Right renal pelvis (tissue), 4 donors: Measurements from ENCODE around the gene EIF3M. TPM values are rescaled to one million over a fixed set of nuclear protein-coding genes. Genes with fewer than 3 reads are reported as not detected.

Source experiments
- DNase-seq, 4 donors: peaks; one replicate each; pipeline ENCODE4 v3.0.0-alpha.2; 2013; ENCODE audit warnings: low read depth in 4 of 4, low spot score in 3 of 4, missing footprints in 1 of 4
- polyA plus RNA-seq, 4 donors: library from polyadenylated mRNA; unstranded; fragments of 120-200 nt; gene quantifications; one replicate each; pipeline ENCODE4 v1.2.1, GENCODE V29; 2013; ENCODE audit not compliant: insufficient read length in 4 of 4

EIF3M gene
- polyA plus RNA-seq, result 100 to 1,000 TPM; 681 to 777 (median 726) TPM

DNA sequence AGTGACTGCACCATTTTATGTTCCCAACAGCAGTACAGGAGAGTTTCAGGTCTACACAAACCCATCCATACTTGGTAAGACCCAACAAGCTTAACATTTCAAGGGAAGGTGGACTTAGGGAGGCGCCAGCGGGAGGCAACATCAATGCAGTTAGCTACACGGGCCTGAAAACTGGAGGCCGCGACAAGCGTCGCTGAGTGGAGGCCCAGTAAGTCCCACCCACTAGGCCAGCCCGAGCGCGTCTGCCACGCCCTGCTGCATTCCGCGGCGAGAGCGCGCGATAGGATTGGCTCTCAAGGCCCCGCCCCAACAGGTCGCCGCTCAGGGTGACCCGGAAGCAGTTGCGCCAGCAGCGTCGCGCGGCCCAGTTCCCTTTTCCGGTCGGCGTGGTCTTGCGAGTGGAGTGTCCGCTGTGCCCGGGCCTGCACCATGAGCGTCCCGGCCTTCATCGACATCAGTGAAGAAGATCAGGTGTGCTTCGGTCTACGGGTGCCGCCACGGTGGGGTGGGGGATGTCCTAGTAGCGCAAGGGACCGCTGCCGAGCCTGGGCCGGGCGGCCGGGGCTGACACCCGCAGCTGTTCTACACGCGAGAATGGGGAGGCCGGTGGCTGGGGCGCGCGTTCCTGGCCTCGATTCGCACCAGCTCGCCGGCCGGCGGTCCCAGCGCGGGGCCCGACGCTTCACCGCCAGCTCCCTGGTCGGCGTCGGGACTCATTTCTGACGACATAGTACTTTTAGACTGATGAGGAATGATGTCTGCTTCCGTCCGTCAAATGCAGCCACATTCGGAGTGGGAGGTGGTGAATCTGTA lies at the start of gene EIF3M:
Gene EIF3M, plus strand, starts transcription at position 373 of the 813 bp plus-strand sequence. Its CDS starts 57 bp downstream, at position 430.
- peak; percentile 91 to 94 (median 92) for DNase-seq

DNA sequence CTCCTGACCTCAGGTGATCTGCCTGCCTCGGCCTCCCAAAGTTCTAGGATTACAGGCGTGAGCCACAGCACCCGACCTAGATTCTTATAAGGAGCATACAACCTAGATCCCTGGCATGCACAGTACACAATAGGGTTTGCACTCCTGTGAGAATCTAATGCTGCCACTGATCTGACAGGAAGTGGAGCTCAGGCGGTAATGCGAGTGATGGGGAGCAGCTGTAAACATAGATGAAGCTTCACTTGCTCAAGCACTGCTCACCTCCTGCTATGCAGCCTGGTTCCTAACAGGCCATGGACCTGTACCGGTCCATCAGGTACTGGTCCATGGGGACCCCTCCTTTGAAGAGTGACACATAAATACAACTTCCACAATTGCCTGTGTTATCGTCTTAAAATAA lies 44.8 kb upstream of the EIF3M start:
- no peak for DNase-seq

- no peak for DNase-seq
Observed at GRCh38 chr11:32549611-32550187, 33.9 kb upstream of the EIF3M start.

DNA sequence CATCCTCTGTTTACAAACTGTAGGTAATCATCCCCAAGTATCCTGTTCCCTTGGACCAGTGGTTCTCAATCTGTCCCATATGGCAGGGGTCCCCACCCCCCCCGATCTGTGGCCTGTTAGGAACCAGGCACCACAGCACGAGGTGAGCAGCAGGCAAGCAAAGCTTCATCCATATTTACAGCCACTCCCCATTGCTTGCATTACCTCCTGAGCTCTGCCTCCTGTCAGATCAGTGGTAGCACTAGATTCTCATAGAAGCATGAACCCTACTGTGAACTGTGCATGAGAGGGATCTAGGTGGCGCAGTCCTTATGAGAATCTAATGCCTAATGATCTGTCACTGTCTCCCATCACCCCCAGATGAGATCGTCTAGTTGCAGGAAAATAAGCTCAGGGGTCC lies 33.4 kb upstream of the EIF3M start:
- no peak for DNase-seq

- no peak for DNase-seq
Observed at GRCh38 chr11:32555091-32555490, 28.5 kb upstream of the EIF3M start.

- no peak for DNase-seq
Observed at GRCh38 chr11:32555895-32556294, 27.7 kb upstream of the EIF3M start.

- no peak for DNase-seq
Observed at GRCh38 chr11:32561835-32562234, 21.8 kb upstream of the EIF3M start.

DNA sequence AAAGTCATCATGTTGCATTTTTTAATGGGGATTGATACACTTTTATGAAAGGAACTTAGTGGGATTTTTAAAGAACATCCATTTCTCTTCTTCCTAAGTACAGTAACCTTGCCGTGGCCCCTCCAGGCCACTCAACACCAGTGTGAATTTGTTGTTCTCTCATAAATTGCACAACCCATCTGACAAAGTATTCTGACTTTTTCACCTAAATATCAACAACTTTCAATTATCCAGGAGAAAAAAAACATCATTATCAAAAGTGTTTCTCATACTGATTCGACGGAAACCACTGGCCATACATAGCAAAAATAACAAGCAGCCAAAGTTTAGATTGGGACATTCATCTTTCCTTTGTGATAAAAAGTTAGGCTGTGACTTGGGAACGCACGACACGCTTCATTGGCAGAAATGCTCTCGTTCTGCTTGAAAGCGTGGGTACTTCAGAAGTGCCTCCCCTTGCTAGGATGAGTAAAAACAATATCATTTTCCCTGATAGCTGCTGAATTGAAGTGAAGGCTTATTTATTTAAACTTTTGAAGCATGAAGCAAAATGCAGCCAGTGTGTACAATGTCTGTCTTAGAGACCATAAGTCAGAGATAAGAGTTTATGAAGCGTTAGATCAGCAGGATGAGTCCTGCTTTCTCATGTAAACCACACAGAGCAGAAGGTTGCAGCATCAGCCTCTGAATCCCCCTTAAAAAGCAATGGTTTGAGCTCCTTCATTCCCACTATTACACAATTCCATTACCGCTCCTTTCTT lies 20.6 kb upstream of the EIF3M start:
- DNase-seq, result no peak

DNA sequence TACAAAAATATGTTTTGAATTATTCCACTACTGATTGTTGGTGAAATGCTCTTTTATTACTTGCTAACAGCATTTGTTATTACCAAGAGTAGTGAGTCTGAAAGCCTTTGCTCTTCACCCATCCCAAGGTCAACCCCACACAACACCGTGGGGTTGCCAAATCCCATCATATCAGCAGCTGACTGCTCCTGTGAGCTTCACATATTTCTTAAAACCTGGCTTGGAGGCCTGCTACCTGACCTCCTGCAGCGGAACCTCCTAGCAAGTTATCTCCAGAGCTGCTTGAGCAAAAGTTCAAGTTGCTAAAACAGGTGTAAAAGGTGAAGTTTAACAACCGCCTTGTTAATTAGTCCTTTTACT lies 20.1 kb upstream of the EIF3M start:
- DNase-seq, result no peak

- no peak for DNase-seq
Observed at GRCh38 chr11:32566517-32566916, 17.1 kb upstream of the EIF3M start.

DNA sequence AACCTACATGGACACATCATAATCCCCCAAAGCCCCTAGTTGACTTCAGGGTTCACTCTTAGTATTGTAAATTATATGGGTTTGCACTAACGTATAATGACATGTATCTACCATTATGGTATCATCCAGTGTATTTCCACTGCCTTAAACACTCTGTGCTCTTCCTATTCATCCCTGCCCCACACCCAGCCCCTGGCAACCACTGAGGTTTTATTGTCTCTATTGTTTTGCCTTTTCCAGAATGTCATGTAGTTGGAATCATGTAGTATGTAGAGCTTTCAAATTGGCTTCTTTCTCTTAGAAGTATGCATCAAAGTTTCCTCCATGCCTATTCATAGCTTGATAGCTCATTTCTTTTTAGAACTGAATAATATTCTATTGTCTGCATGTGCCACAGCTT lies 16.5 kb upstream of the EIF3M start:
- DNase-seq, result no peak

DNA sequence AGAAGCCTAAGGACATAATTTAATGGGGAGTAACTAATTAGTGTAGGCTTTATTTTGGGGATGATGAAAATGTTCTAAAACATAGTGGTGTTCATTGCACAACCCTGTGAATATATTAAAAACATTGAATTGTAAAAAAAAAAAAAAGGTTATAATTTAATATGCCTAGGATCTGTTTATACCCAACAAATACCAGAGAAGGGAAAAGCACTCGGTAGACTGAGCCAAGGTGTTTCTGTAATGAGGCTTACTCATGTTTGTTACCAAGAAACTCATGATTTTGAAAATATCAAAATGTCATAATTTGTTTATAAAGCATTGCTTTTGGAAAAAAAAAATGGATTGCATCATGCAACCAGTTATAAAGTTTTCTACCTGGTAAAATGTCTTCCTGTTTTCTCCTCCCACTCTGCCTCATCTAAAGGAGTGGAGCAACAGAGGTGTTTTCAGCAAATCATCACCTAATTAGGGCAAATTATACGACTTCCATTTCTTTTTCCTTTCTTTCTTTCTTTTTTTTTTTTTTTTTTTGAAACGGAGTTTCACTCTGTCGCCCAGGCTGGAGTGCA lies 14.2 kb upstream of the EIF3M start:
- DNase-seq, result no peak

GRCh38 chr11:32571039-32571438 lies 12.6 kb upstream of the EIF3M start:
- no peak for DNase-seq

GRCh38 chr11:32573228-32573627 lies 10.4 kb upstream of the EIF3M start:
- no peak for DNase-seq

- no peak for DNase-seq
Observed at GRCh38 chr11:32574421-32574820, 9.2 kb upstream of the EIF3M start.

DNA sequence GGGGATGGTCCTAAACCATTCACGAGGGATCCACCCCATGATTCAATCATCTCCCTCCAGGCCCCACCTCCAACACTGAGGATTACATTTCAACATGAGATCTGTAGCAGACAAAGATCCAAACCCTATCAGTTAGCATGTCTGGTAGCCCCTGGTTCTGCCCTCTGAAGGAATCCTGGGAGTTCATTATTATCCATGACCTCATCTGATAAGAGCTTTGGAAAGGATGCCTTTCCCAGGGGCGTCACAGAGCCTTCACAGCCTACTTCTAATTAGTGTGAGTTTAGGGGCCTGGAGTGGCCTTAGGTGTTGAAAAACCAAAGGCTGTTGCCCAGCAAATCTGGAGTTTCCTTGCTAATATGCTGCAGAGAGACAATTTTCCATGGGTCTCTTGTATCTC lies 8.6 kb upstream of the EIF3M start:
- DNase-seq, result no peak

DNA sequence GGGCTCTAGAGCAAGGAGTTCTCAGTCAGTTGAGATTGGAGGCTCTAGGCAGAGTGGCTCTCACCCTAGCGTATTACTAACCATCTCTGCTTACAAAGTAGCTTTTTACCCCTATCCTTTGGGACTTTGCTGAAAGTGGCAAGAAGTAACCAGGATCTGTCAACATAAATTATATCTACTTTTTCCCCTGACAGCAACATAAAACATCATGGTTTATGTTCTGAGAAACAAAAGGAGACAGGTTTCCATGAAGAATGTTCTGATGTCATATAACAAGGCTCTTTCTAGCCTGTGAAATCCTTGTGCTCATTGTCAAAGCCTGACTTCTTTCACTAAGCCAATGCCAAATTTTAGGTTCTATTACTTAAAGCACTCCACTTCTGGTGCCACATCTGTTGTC lies 7.2 kb upstream of the EIF3M start:
- DNase-seq, result no peak

DNA sequence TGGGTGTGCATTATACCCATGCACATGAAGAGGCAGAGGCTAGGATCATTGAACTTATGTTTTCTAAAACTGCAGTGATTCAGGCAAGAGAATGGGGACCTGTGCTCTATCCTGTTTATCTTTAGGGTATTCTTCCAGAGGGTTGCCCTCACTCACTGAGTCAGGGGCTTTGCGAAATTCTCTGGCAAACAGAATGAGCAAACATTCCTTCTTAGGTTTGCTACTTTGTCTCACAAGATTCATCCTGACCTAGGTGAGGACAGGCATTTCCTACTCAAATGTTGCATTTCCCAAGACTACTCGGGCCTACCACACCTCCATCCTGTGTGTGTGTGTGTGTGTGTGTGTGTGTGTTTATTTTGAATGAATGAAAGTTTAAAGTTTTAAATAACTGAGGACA lies 2.7 kb upstream of the EIF3M start:
- no peak for DNase-seq

- no peak for DNase-seq
Observed at GRCh38 chr11:32581556-32581955, 2.1 kb upstream of the EIF3M start.

- no peak for DNase-seq
Observed at GRCh38 chr11:32584921-32585320, 1.3 kb downstream of the EIF3M start.

DNA sequence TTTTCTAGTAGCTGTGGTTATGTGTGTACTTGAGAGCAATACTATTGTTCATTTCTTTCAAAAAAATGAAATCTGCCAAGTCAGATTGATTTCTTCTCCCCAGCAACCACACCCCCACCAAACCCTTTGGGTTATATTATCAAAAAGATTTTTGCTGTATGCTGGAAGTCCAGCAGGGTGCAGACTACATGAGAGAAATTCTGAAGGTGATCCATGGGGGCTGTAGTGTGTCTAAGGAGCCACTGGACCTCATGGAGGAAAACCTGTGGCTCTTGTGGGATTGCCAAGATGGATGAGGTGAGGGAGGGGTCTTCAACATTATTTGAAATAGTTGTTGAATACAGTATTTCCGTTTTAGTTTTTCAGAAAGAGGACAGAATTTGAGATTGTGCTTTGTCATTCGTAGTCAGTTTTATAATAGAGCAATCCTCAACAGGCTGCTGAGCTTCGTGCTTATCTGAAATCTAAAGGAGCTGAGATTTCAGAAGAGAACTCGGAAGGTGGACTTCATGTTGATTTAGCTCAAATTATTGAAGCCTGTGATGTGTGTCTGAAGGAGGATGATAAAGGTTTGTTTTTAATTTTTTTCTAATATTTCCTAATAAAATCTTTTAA lies 3.1 kb downstream of the EIF3M start:
- DNase-seq, result no peak
